Keratinocyte (primary cell): ENCODE results near the gene TENT5D. TPM values are rescaled to one million over a fixed set of nuclear protein-coding genes. Genes with fewer than 3 reads are reported as not detected.

ENCODE experiments used
- DNase-seq: peaks from one replicate; pipeline ENCODE4 v3.0.0-alpha.2; 2011; ENCODE audit warnings: low read depth, missing footprints, low spot score
- FAIRE-seq: peaks from 2 replicates; lab custom pipeline; 2011; peaks lifted over from hg19 to GRCh38; lab: Jason Lieb, UNC
- H2AFZ ChIP-seq: 2 replicates; pipeline ENCODE4 v1.6.0; 2012; ENCODE audit warnings: low read length, control low read depth, inconsistent platforms; ENCODE audit not compliant: control insufficient read depth
- H3K27ac ChIP-seq: 2 replicates; pipeline ENCODE4 v1.5.1; 2011; ENCODE audit warnings: low read length; ENCODE audit not compliant: control insufficient read depth, insufficient read depth
- H3K27me3 ChIP-seq: 3 replicates; pipeline ENCODE4 v1.6.0; 2011; ENCODE audit warnings: low read length; ENCODE audit not compliant: control insufficient read depth, insufficient read depth; ENCODE audit errors: extremely low read depth
- H3K36me3 ChIP-seq, 2 experiments: 2 replicates in 1 of 2; 3 replicates in 1 of 2; pipeline ENCODE4 v1.5.1; 2011; ENCODE audit warnings: low read length in 2 of 2, mild to moderate bottlenecking in 1 of 2; ENCODE audit not compliant: control insufficient read depth in 2 of 2, insufficient read depth in 2 of 2; ENCODE audit errors: extremely low read depth in 1 of 2
- H3K4me1 ChIP-seq: 3 replicates; pipeline ENCODE4 v1.5.1; 2011; ENCODE audit warnings: low read length; ENCODE audit not compliant: control insufficient read depth, insufficient read depth; ENCODE audit errors: extremely low read depth
- H3K4me2 ChIP-seq: 3 replicates; pipeline ENCODE4 v1.6.0; 2011; ENCODE audit warnings: low read depth, low read length; ENCODE audit not compliant: control insufficient read depth, insufficient read depth; ENCODE audit errors: extremely low read depth
- H3K4me3 ChIP-seq, 3 experiments: fragments of 200-600 bp in 1 of 3; sonication (generic) in 1 of 3; 2 replicates in 2 of 3; 3 replicates in 1 of 3; pipeline ENCODE4 v1.5.1; 2011 to 2016; ENCODE audit warnings: low read length in 3 of 3, mild to moderate bottlenecking in 3 of 3, control low read depth in 2 of 3, inconsistent platforms in 1 of 3, low read depth in 1 of 3, mixed read lengths in 1 of 3, mixed run types in 1 of 3, moderate library complexity in 1 of 3; ENCODE audit not compliant: control insufficient read depth in 2 of 3, insufficient read depth in 2 of 3; ENCODE audit errors: extremely low read depth in 1 of 3
- H3K79me2 ChIP-seq: 2 replicates; pipeline ENCODE4 v1.6.0; 2012; ENCODE audit warnings: low read length; ENCODE audit not compliant: control insufficient read depth, insufficient read depth
- H3K9ac ChIP-seq: 3 replicates; pipeline ENCODE4 v1.6.0; 2011; ENCODE audit warnings: low read length; ENCODE audit not compliant: control insufficient read depth, insufficient read depth; ENCODE audit errors: extremely low read depth
- H3K9me1 ChIP-seq: 3 replicates; pipeline ENCODE4 v1.6.0; 2011; ENCODE audit warnings: low read length; ENCODE audit not compliant: control insufficient read depth, insufficient read depth; ENCODE audit errors: extremely low read depth
- H3K9me3 ChIP-seq: 2 replicates; pipeline ENCODE4 v1.5.1; 2012; ENCODE audit warnings: low read depth, low read length; ENCODE audit not compliant: control insufficient read depth
- H4K20me1 ChIP-seq: 3 replicates; pipeline ENCODE4 v1.6.0; 2011; ENCODE audit warnings: low read length; ENCODE audit not compliant: control insufficient read depth, insufficient read depth; ENCODE audit errors: extremely low read depth
- EZH2 ChIP-seq: IDR thresholded peaks from one replicate; pipeline ENCODE4 v1.6.1; 2012; ENCODE audit warnings: inconsistent platforms, mild to moderate bottlenecking, low read length, moderate library complexity
- dilution Hi-C: fragments of 300-500 bp; cut with MboI; formaldehyde crosslinking; loops from one replicate; pipeline ENCODE4 v1.7.0; 2020; ENCODE audit warnings: low sequenced_read_pairs; ENCODE audit not compliant: extremely low pct_ligation_motif_present
- polyA plus RNA-seq, 5 experiments: library from polyadenylated mRNA; depleted of rRNA in 3 of 5; stranded (reverse) in 3 of 5; stranded (forward) in 1 of 5; unstranded in 1 of 5; fragments of >200 nt; gene quantifications; 1 replicate in 1 of 5; 2 replicates in 3 of 5; 3 replicates in 1 of 5; pipeline versions ENCODE4 v1.2.1 to v1.2.3, GENCODE V29; 2011 to 2012; ENCODE audit warnings: missing spikeins in 2 of 5, low read depth in 1 of 5, low replicate concordance in 1 of 5
- TF ChIP-seq, protein P1 (sequence below), 3 experiments: IDR thresholded peaks in 1 of 3; conservative IDR thresholded peaks in 1 of 3; optimal IDR thresholded peaks in 1 of 3; 2 replicates in 2 of 3; 3 replicates in 1 of 3; pipeline versions ENCODE3 to v1.5.1; 2011; ENCODE audit warnings: low read length in 3 of 3, mild to moderate bottlenecking in 3 of 3, moderate library complexity in 2 of 3, control low read depth in 1 of 3, inconsistent platforms in 1 of 3; ENCODE audit not compliant: insufficient read depth in 2 of 3; ENCODE audit errors: extremely low read depth in 1 of 3

TENT5D gene
- polyA plus RNA-seq, 1 donor (not counting 4 experiments of a cell fraction or from before 2014, with no cell fraction given): not detected

DNA sequence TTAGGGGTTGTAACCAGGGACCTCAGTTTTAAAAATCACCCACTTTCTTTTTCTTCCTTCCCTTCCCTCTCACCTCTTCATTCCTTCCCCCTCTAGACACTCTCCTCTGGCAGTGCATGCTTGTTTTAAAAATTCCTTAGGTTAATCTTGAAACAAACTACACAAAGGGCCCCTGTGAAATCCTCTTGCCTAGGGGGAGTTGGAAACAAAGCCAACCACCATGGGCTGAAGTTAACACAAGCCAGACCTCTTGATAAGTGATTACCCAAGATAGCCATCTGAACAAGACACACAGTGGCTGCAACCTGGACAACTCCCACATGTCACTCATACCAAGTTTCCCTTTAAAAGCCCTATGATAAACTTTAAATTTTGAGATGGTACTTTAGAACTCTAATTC, 68.9 kb downstream of the TENT5D start:
- Histone ChIP-seq H2AFZ (no peak overlapping the region), H3K79me2 (no peaks in the 10 kb centered on the region), H4K20me1 (no peaks in the 10 kb centered on the region), H3K9me1 (no peaks in the 10 kb centered on the region), H3K4me2 (no peak overlapping the region), H3K4me3 (no peak overlapping the region), H3K9ac (no peak overlapping the region), H3K27me3 (no peaks in the 10 kb centered on the region), H3K4me1 (no peaks in the 10 kb centered on the region), H3K36me3 (no peaks in the 10 kb centered on the region), H3K27ac (no peak overlapping the region), H3K9me3 (no peaks in the 10 kb centered on the region)
- no peak for FAIRE-seq
- no peak for DNase-seq
- TF ChIP-seq EZH2: no peak
- TF ChIP-seq, protein P1, sequence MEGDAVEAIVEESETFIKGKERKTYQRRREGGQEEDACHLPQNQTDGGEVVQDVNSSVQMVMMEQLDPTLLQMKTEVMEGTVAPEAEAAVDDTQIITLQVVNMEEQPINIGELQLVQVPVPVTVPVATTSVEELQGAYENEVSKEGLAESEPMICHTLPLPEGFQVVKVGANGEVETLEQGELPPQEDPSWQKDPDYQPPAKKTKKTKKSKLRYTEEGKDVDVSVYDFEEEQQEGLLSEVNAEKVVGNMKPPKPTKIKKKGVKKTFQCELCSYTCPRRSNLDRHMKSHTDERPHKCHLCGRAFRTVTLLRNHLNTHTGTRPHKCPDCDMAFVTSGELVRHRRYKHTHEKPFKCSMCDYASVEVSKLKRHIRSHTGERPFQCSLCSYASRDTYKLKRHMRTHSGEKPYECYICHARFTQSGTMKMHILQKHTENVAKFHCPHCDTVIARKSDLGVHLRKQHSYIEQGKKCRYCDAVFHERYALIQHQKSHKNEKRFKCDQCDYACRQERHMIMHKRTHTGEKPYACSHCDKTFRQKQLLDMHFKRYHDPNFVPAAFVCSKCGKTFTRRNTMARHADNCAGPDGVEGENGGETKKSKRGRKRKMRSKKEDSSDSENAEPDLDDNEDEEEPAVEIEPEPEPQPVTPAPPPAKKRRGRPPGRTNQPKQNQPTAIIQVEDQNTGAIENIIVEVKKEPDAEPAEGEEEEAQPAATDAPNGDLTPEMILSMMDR (optimal IDR thresholded peaks at IDR 0.05 in 1 of 3, IDR thresholded peaks at IDR 0.05 in 1 of 3, conservative IDR thresholded peaks at IDR 0.05 in 1 of 3; ENCODE audit: extremely low read depth in 1 of 3, insufficient read depth in 2 of 3, low read length in 3 of 3): no peak
- dilution Hi-C loops: no loop called here
